HL-60/S4 treated with retinoic acid at 250 ng/mL for 4 days and 3 days (cell line): ENCODE results near the gene RNF212B.
"Not testable (repeated sequence)": the region's sequence is repeated elsewhere in the genome, so short reads cannot be mapped to it uniquely, and the experiment has no call there.

Experiments used
- in situ Hi-C: fragments of 300-500 bp; cut with MboI; formaldehyde crosslinking; loops from 2 replicates; pipeline ENCODE4 v1.7.0; 2022; ENCODE audit warnings: low sequenced_read_pairs

Gene RNF212B

GRCh38 chr14:23241061-23241715 lies 3.5 kb downstream of the RNF212B start:
- in situ Hi-C loops = not testable (repeated sequence)

- in situ Hi-C loops = no loop called here
Measured at GRCh38 chr14:23242076-23242475, 4.3 kb downstream of the RNF212B start.

GRCh38 chr14:23243066-23243465 lies 5.3 kb downstream of the RNF212B start:
- in situ Hi-C loops = no loop called here

- in situ Hi-C loops = no loop called here
Measured at GRCh38 chr14:23245282-23245681, 7.5 kb downstream of the RNF212B start.

GRCh38 chr14:23248601-23249000 lies 10.9 kb downstream of the RNF212B start:
- in situ Hi-C loops = no loop called here

GRCh38 chr14:23249824-23250223 lies 12.1 kb downstream of the RNF212B start:
- in situ Hi-C loops = no loop called here

GRCh38 chr14:23252006-23252405 lies 14.3 kb downstream of the RNF212B start:
- in situ Hi-C loops = no loop called here

- in situ Hi-C loops = no loop called here
Measured at GRCh38 chr14:23252420-23253333, 14.9 kb downstream of the RNF212B start.

- in situ Hi-C loops = no loop called here
Measured at GRCh38 chr14:23258256-23258655, 20.5 kb downstream of the RNF212B start.

GRCh38 chr14:23259426-23259825 lies 21.7 kb downstream of the RNF212B start:
- in situ Hi-C loops = no loop called here

- in situ Hi-C loops = not testable (repeated sequence)
Measured at GRCh38 chr14:23260849-23261248, 23.1 kb downstream of the RNF212B start.

GRCh38 chr14:23269193-23269592 lies 31.5 kb downstream of the RNF212B start:
- in situ Hi-C loops = no loop called here

- in situ Hi-C loops = no loop called here
Measured at GRCh38 chr14:23275412-23275811, 37.7 kb downstream of the RNF212B start.

- in situ Hi-C loops = no loop called here
Measured at GRCh38 chr14:23277189-23277588, 39.5 kb downstream of the RNF212B start.

GRCh38 chr14:23277928-23278327 lies 40.2 kb downstream of the RNF212B start:
- in situ Hi-C loops = not testable (repeated sequence)

- in situ Hi-C loops = no loop called here
Measured at GRCh38 chr14:23281247-23281646, 43.5 kb downstream of the RNF212B start.

GRCh38 chr14:23284654-23285529 lies 47.2 kb downstream of the RNF212B start:
- in situ Hi-C loops = no loop called here

- in situ Hi-C loops = no loop called here
Measured at GRCh38 chr14:23285530-23286019, 47.8 kb downstream of the RNF212B start.

- in situ Hi-C loops = no loop called here
Measured at GRCh38 chr14:23286020-23286901, 48.5 kb downstream of the RNF212B start, which contains the start of gene HOMEZ. HOMEZ (minus strand) TSS chr14:23286132; CDS start chr14:23285952, 180 bp downstream.
